H1 (cell line): ENCODE results near the gene SLC35E4. TPM values are rescaled to one million over a fixed set of nuclear protein-coding genes. Genes with fewer than 3 reads are reported as not detected.

ENCODE experiments used
- CTCF ChIA-PET: fragments of 300-600 bp; sonication (Branson Sonifier 250); formaldehyde crosslinking; loops from one replicate; lab custom pipeline; 2021; ENCODE audit not compliant: partially characterized antibody; lab: Charles Lee
- POLR2A ChIA-PET: fragments of 300-600 bp; sonication (Branson Sonifier 250); formaldehyde crosslinking; loops from one replicate; lab custom pipeline; 2021; ENCODE audit warnings: inconsistent platforms; ENCODE audit not compliant: partially characterized antibody; lab: Charles Lee
- DNase-seq, 2 experiments: peaks; one replicate each; pipeline versions ENCODE4 v3.0.0 to v3.0.0-alpha.2; 2010 to 2022; ENCODE audit warnings: low spot score in 2 of 2, low read depth in 1 of 2, mixed read lengths in 1 of 2
- FAIRE-seq: peaks from 2 replicates; lab custom pipeline; 2011; peaks lifted over from hg19 to GRCh38; lab: Jason Lieb, UNC
- H2AFZ ChIP-seq: 2 replicates; pipeline ENCODE4 v1.8.1; 2012; ENCODE audit warnings: low read length, inconsistent platforms
- H2AK5ac ChIP-seq: 2 replicates; pipeline ENCODE4 v1.6.1; 2013; ENCODE audit warnings: low read depth, low read length
- H2BK120ac ChIP-seq: replicated peaks from 2 replicates; pipeline ENCODE3; 2013; ENCODE audit warnings: low read depth, low read length, inconsistent platforms
- H2BK12ac ChIP-seq: 2 replicates; pipeline ENCODE4 v1.6.1; 2013; ENCODE audit warnings: low read depth, low read length
- H2BK15ac ChIP-seq: 2 replicates; pipeline ENCODE4 v1.6.1; 2013; ENCODE audit warnings: low read length
- H2BK20ac ChIP-seq: 2 replicates; pipeline ENCODE4 v1.6.1; 2013; ENCODE audit warnings: low read length
- H2BK5ac ChIP-seq: 2 replicates; pipeline ENCODE4 v1.6.1; 2013; ENCODE audit warnings: low read depth, low read length
- H3K14ac ChIP-seq: 2 replicates; pipeline ENCODE4 v1.6.1; 2013; ENCODE audit warnings: inconsistent platforms; ENCODE audit not compliant: insufficient read length
- H3K18ac ChIP-seq: 2 replicates; pipeline ENCODE4 v1.6.1; 2013; ENCODE audit warnings: low read length; ENCODE audit errors: extremely low read depth
- H3K23ac ChIP-seq: 2 replicates; pipeline ENCODE4 v1.6.1; 2013; ENCODE audit warnings: inconsistent platforms; ENCODE audit not compliant: insufficient read length
- H3K23me2 ChIP-seq: 2 replicates; pipeline ENCODE4 v1.6.1; 2013; ENCODE audit warnings: low read depth, low read length
- H3K27ac ChIP-seq: 2 replicates; pipeline ENCODE4 v1.6.1; 2011; ENCODE audit warnings: low read depth, low read length, inconsistent platforms
- H3K27me3 ChIP-seq, 4 experiments: replicated peaks in 1 of 4; 1 replicate in 1 of 4; 2 replicates in 3 of 4; pipeline versions ENCODE4 v1.6.1 to v1.8.1; 2011 to 2013; ENCODE audit warnings: low read length in 3 of 4, mild to moderate bottlenecking in 3 of 4, inconsistent platforms in 2 of 4, mixed read lengths in 2 of 4, moderate library complexity in 1 of 4; ENCODE audit not compliant: control insufficient read depth in 3 of 4, insufficient read depth in 3 of 4; ENCODE audit errors: extremely low read depth in 1 of 4
- H3K36me3 ChIP-seq, 4 experiments: 2 replicates each; pipeline versions ENCODE4 v1.6.1 to v1.8.1; 2011 to 2013; ENCODE audit warnings: mild to moderate bottlenecking in 4 of 4, low read length in 3 of 4, moderate library complexity in 2 of 4, control low read depth in 1 of 4, inconsistent platforms in 1 of 4; ENCODE audit not compliant: insufficient read depth in 4 of 4, control insufficient read depth in 2 of 4
- H3K4ac ChIP-seq: replicated peaks from 2 replicates; pipeline ENCODE3; 2013; ENCODE audit warnings: low read length, low read depth, mixed read lengths, inconsistent platforms; ENCODE audit not compliant: insufficient read length
- H3K4me1 ChIP-seq, 4 experiments: replicated peaks in 1 of 4; 1 replicate in 1 of 4; 2 replicates in 3 of 4; pipeline versions ENCODE4 v1.6.1 to v1.8.1; 2011 to 2013; ENCODE audit warnings: low read length in 3 of 4, inconsistent platforms in 2 of 4, mixed read lengths in 1 of 4; ENCODE audit not compliant: insufficient read depth in 4 of 4, control insufficient read depth in 3 of 4
- H3K4me2 ChIP-seq, 2 experiments: 2 replicates each; pipeline versions ENCODE4 v1.6.1 to v1.8.1; 2011 to 2013; ENCODE audit warnings: low read depth in 2 of 2, low read length in 2 of 2, control low read depth in 1 of 2, inconsistent platforms in 1 of 2, mild to moderate bottlenecking in 1 of 2; ENCODE audit not compliant: insufficient read depth in 1 of 2
- H3K4me3 ChIP-seq, 4 experiments: fragments of 200-600, 300-600 bp in 1 of 4; sonication (generic), shearing (Covaris generic), sonication (Bioruptor Twin) in 1 of 4; 2 replicates each; pipeline versions ENCODE4 v1.5.1 to v1.8.1; 2011 to 2016; ENCODE audit warnings: low read length in 4 of 4, low read depth in 3 of 4, control low read depth in 2 of 4, inconsistent platforms in 2 of 4, mild to moderate bottlenecking in 2 of 4, mixed read lengths in 1 of 4, moderate library complexity in 1 of 4; ENCODE audit not compliant: insufficient read depth in 2 of 4; ENCODE audit errors: extremely low read depth in 1 of 4
- H3K56ac ChIP-seq: replicated peaks from 2 replicates; pipeline ENCODE3; 2013; ENCODE audit warnings: low read depth, mild to moderate bottlenecking, mixed read lengths, low read length, inconsistent platforms; ENCODE audit not compliant: insufficient read length
- H3K79me1 ChIP-seq: 2 replicates; pipeline ENCODE4 v1.6.1; 2013; ENCODE audit warnings: low read depth, low read length, control low read depth
- H3K79me2 ChIP-seq, 2 experiments: 2 replicates each; pipeline versions ENCODE4 v1.6.1 to v1.8.1; 2012 to 2013; ENCODE audit warnings: low read length in 2 of 2, mild to moderate bottlenecking in 2 of 2, inconsistent platforms in 1 of 2; ENCODE audit not compliant: insufficient read depth in 2 of 2, control insufficient read depth in 1 of 2
- H3K9ac ChIP-seq, 4 experiments: replicated peaks in 1 of 4; 1 replicate in 1 of 4; 2 replicates in 3 of 4; pipeline versions ENCODE4 v1.6.1 to v1.8.1; 2011 to 2013; ENCODE audit warnings: low read depth in 3 of 4, low read length in 3 of 4, control low read depth in 2 of 4, mild to moderate bottlenecking in 2 of 4, moderate library complexity in 2 of 4, inconsistent platforms in 1 of 4; ENCODE audit errors: extremely low read depth in 1 of 4
- H3K9me3 ChIP-seq, 2 experiments: 2 replicates each; pipeline versions ENCODE4 v1.6.1 to v1.8.1; 2012 to 2013; ENCODE audit warnings: mild to moderate bottlenecking in 2 of 2, moderate library complexity in 2 of 2, control low read depth in 1 of 2, inconsistent platforms in 1 of 2, low read depth in 1 of 2, low read length in 1 of 2, mixed read lengths in 1 of 2; ENCODE audit not compliant: insufficient read depth in 2 of 2
- H4K20me1 ChIP-seq, 2 experiments: replicated peaks in 1 of 2; 2 replicates each; pipeline versions ENCODE3 to v1.8.1; 2011 to 2013; ENCODE audit warnings: inconsistent platforms in 2 of 2, low read length in 2 of 2, mild to moderate bottlenecking in 1 of 2; ENCODE audit not compliant: insufficient read depth in 2 of 2, control insufficient read depth in 1 of 2
- H4K5ac ChIP-seq: 2 replicates; pipeline ENCODE4 v1.6.1; 2013; ENCODE audit warnings: low read length, low read depth, mixed read lengths, inconsistent platforms; ENCODE audit not compliant: insufficient read length
- H4K8ac ChIP-seq: 2 replicates; pipeline ENCODE4 v1.8.0; 2013; ENCODE audit warnings: mild to moderate bottlenecking, moderate library complexity, low read length, inconsistent platforms; ENCODE audit not compliant: insufficient read depth; ENCODE audit errors: extremely low read depth
- H4K91ac ChIP-seq: replicated peaks from 2 replicates; pipeline ENCODE3; 2013; ENCODE audit warnings: low read length, mixed read lengths, inconsistent platforms; ENCODE audit not compliant: insufficient read length
- CHD1 ChIP-seq: IDR thresholded peaks from 2 replicates; pipeline ENCODE4 v1.6.1; 2012; ENCODE audit warnings: low read depth, low read length, improper control_type of control experiment
- CREB1 ChIP-seq: IDR thresholded peaks from 2 replicates; pipeline ENCODE4 v1.6.1; 2012; ENCODE audit warnings: inconsistent platforms
- CTBP2 ChIP-seq: IDR thresholded peaks from 2 replicates; pipeline ENCODE4 v1.7.0; 2011; ENCODE audit warnings: borderline replicate concordance, mild to moderate bottlenecking, moderate library complexity, mixed read lengths, low read length; ENCODE audit not compliant: insufficient read depth, insufficient read length
- EZH2 ChIP-seq: fragments of 200-600 bp; sonication (generic); IDR thresholded peaks from 2 replicates; pipeline ENCODE4 v1.7.1; 2012; ENCODE audit warnings: low read depth, mild to moderate bottlenecking, moderate library complexity, low read length, inconsistent platforms; ENCODE audit not compliant: severe bottlenecking
- NRF1 ChIP-seq: IDR thresholded peaks from 2 replicates; pipeline ENCODE4 v1.6.1; 2011; ENCODE audit warnings: mild to moderate bottlenecking, low read depth, low read length, improper control_type of control experiment
- SUZ12 ChIP-seq: fragments of 200-600 bp; sonication (generic); IDR thresholded peaks from 2 replicates; pipeline ENCODE4 v1.6.1; 2012; ENCODE audit warnings: mild to moderate bottlenecking, inconsistent platforms, low read length, moderate library complexity, mixed read lengths
- TAF1 ChIP-seq: IDR thresholded peaks from 2 replicates; pipeline ENCODE4 v1.6.1; 2011; ENCODE audit warnings: mild to moderate bottlenecking, low read depth, low read length
- WGBS, 2 experiments: shearing (Covaris generic) in 1 of 2; methylation state at CpG; one replicate each; pipeline versions ENCODE4 v1.1.6 to v1.1.7; 2013 to 2015; ENCODE audit warnings: low lambda C conversion rate in 2 of 2, mixed read lengths in 2 of 2, inconsistent platforms in 1 of 2, low coverage in 1 of 2, missing lambda C conversion rate in 1 of 2; ENCODE audit not compliant: insufficient replicate concordance in 2 of 2, insufficient coverage in 1 of 2, insufficient read length in 1 of 2; ENCODE audit errors: extremely low coverage in 1 of 2, missing lambda C conversion rate in 1 of 2; 5-methylcytosine and 5-hydroxymethylcytosine counted together
- polyA plus RNA-seq, 7 experiments: library from polyadenylated mRNA; depleted of rRNA in 3 of 7; stranded (reverse) in 5 of 7; unstranded in 2 of 7; fragments of >200 nt in 5 of 7; fragments of 200-250 nt in 2 of 7; gene quantifications; 1 replicate in 5 of 7; 2 replicates in 1 of 7; 4 replicates in 1 of 7; pipeline versions ENCODE4 v1.2.1 to v1.2.3, GENCODE V29; 2011 to 2013; ENCODE audit warnings: missing spikeins in 2 of 7, mixed read lengths in 2 of 7
- total RNA-seq: library from RNA; stranded (reverse); fragmentation: NEBNext Ultra II Directional; extraction: Animal tissue kit (Norgen Biotek cat#: 25700); gene quantifications from 2 replicates; pipeline ENCODE4 v1.2.1, GENCODE V29; 2021
- TF ChIP-seq, protein P1 (sequence below): IDR thresholded peaks from 2 replicates; pipeline ENCODE4 v1.6.1; 2011; ENCODE audit warnings: low read depth, mild to moderate bottlenecking, low read length; ENCODE audit not compliant: insufficient read depth
- TF ChIP-seq, protein P2 (sequence below): IDR thresholded peaks from 2 replicates; pipeline ENCODE4 v1.6.1; 2012; ENCODE audit warnings: inconsistent platforms

The SLC35E4 gene
- total and polyA plus RNA-seq, 2 of the 8 experiments (the other 6 are each of a cell fraction or from before 2014, with no cell fraction given): 5.1 to 5.6 TPM

DNA sequence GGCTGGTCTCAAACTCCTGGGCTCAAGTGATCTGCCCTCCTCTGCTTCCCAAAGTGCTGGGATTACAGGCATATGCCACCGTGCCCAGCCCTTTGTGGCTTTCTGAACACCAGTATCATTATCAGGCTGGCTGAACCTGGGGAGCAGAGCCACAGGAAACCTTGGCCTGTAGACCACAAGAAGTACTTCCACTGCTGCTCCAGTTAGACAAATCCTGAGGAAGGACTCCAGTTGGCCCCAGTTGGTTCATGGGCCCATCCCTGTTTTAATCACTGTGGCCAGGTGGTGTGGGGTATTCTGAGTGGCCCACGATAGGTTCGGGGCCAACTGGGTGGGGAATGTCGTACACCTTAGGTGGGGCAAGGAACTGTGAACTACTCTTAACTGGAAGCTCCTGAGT is 37.6 kb downstream of the SLC35E4 start:
- H3K79me2 ChIP-seq: no peaks in the 10 kb centered on the region
- H2AFZ ChIP-seq: no peak overlapping the region
- no peak overlapping the region for H2BK15ac ChIP-seq
- no peak overlapping the region for H3K56ac ChIP-seq
- H3K27ac ChIP-seq: no peak overlapping the region
- DNase-seq (no peak), FAIRE-seq (no peak)
- no peak overlapping the region for H3K4me2 ChIP-seq
- peaks cover 0 to 1% (median 0%) of the 10 kb centered on the region in 4 experiments; a peak in 3 of 7 replicates for H3K4me1 ChIP-seq
- H3K18ac ChIP-seq: no peak overlapping the region
- ChIA-PET CTCF (interaction anchor here (1.1 to 3.3 kb wide), 3 partner anchors 22 to 82 kb away, joined by 3 to 14 read pairs (median 5); partner anchors contain the start of gene SLC35E4), POLR2A (interaction anchor here (0.7 to 1.7 kb wide), 2 partner anchors 21 to 38 kb away, joined by 3 to 6 read pairs; partner anchors contain the start of gene OSBP2)
- no peak overlapping the region for H4K5ac ChIP-seq
- no peak overlapping the region for H3K23ac ChIP-seq
- H4K8ac ChIP-seq: no peak overlapping the region
- H2BK120ac ChIP-seq: no peak overlapping the region
- no peaks in the 10 kb centered on the region for H3K36me3 ChIP-seq
- no peak overlapping the region for H2BK5ac ChIP-seq
- no peaks in the 10 kb centered on the region for H4K20me1 ChIP-seq
- no peak overlapping the region for H3K4ac ChIP-seq
- 93% methylated on average over 4 of the region's 4 CpGs; no CpG with 5 or more reads in 1 of the 2 experiments for WGBS, 2 experiments
- H3K14ac ChIP-seq: no peak overlapping the region
- H2BK12ac ChIP-seq: no peak overlapping the region
- H3K27me3 ChIP-seq: peaks cover 0 to 12% (median 8%) of the 10 kb centered on the region in 4 experiments; a peak in 5 of 7 replicates
- no peak overlapping the region for H3K4me3 ChIP-seq
- H2AK5ac ChIP-seq: no peak overlapping the region
- H3K9me3 ChIP-seq: no peaks in the 10 kb centered on the region
- H2BK20ac ChIP-seq: no peak overlapping the region
- H3K23me2 ChIP-seq: peaks cover 5% of the 10 kb centered on the region; the same call in 1 of the 2 replicates
- no peaks in the 10 kb centered on the region for H3K79me1 ChIP-seq
- no peak overlapping the region for H3K9ac ChIP-seq
- no peak overlapping the region for H4K91ac ChIP-seq
- TF ChIP-seq NRF1 (no peak), CREB1 (no peak), TAF1 (no peak), CHD1 (no peak), CTBP2 (no peak), SUZ12 (no peak), EZH2 (no peak)
- TF ChIP-seq, protein P1, sequence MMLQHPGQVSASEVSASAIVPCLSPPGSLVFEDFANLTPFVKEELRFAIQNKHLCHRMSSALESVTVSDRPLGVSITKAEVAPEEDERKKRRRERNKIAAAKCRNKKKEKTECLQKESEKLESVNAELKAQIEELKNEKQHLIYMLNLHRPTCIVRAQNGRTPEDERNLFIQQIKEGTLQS: no peak
- TF ChIP-seq, protein P2, sequence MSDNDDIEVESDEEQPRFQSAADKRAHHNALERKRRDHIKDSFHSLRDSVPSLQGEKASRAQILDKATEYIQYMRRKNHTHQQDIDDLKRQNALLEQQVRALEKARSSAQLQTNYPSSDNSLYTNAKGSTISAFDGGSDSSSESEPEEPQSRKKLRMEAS: no peak
